Activated T-cell treated with anti-CD3 and anti-CD28 coated beads for 24 hours (primary cell): ENCODE results near the gene ORAI2.
"Not testable (repeated sequence)": the region's sequence is repeated elsewhere in the genome, so short reads cannot be mapped to it uniquely, and the experiment has no call there.

ENCODE experiments used
- DNase-seq: peaks from one replicate; pipeline ENCODE4 v3.0.0-alpha.2; 2020; ENCODE audit warnings: low read depth

Gene ORAI2

GRCh38 chr7:102503141-102503540 is 69.8 kb downstream of the ORAI2 start:
- not testable (repeated sequence) for DNase-seq

DNA sequence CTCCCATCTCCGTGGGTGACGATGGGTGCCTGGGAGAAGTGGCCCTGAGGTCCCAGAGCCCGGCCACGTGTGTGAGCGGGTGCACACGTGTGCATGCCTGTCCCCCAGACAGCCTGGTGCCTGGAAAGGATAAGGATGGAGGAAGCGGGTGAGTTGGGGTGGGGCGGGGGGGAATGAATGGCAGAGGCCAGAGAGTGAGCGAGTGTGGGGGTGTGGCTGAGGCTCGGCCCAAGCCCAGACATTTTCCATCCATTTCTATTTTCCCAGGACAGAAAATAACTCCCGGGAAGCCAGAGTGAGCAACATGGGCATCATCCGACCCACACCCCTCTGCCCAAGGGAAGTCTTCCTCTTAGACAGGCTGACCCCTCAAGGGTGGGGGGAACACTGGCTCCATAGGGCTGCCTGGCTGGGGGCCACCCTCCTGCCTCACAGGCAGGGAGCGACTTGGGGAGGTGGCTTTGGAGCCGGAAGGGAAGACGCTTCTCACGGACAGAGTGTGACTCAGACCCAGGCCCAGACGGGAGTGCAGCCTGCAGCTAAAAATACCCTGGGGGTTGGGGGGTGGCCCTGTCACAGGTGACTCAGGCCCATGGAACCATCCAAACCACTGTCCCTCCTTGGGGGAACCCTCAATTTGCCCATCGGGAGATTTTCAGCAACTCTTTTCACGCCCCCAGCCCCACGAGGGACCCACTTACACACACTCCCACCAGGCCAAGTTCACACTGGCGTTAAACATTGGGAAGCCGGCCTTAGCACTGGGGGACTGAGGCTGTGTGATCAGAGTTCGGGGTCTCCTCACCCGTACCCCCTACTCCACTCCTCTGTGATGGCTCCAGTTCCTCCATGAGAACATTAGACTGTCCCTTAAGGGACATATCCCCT is 72.2 kb downstream of the ORAI2 start:
- DNase-seq = not testable (repeated sequence)
